OCI-LY7 (cell line): ENCODE data around the gene COPS6. TPM values are rescaled to one million over a fixed set of nuclear protein-coding genes. Genes with fewer than 3 reads are reported as not detected.
A peak's percentile ranks its signal among the peaks of the same experiment; 100 is the strongest.

Experiments
- BruUV-seq: library from RNA; stranded (reverse); fragments of 400-500 nt; replicated peaks from 2 replicates; lab custom pipeline; 2021; lab: Mats Ljungman, UMichigan
- CTCF ChIA-PET: fragments of 300-600 bp; sonication (Branson Sonifier 250); formaldehyde crosslinking; loops from one replicate; lab custom pipeline; 2022; ENCODE audit warnings: antibody characterized with exemption; ENCODE audit not compliant: unreplicated experiment; lab: Charles Lee
- POLR2A ChIA-PET: fragments of 300-600 bp; sonication (Branson Sonifier 250); formaldehyde crosslinking; loops from one replicate; lab custom pipeline; 2022; ENCODE audit warnings: antibody characterized with exemption; lab: Charles Lee
- DNase-seq: peaks from one replicate; pipeline ENCODE4 v3.0.0-alpha.2; 2015; ENCODE audit warnings: low spot score
- H2AFZ ChIP-seq: fragments of 200-600 bp; sonication (generic), shearing (Covaris generic); 2 replicates; pipeline ENCODE4 v1.6.1; 2014; ENCODE audit warnings: mild to moderate bottlenecking, antibody characterized with exemption, low read length, moderate library complexity
- H3K27ac ChIP-seq: fragments of 200-600 bp; sonication (generic); 2 replicates; pipeline ENCODE4 v1.5.1; 2014; ENCODE audit warnings: mixed run types, low read depth, mild to moderate bottlenecking, moderate library complexity, low read length, inconsistent platforms; ENCODE audit not compliant: poor library complexity, severe bottlenecking
- H3K36me3 ChIP-seq: fragments of 200-600 bp; sonication (generic); 2 replicates; pipeline ENCODE4 v1.6.1; 2014; ENCODE audit warnings: mild to moderate bottlenecking, antibody characterized with exemption, low read length, moderate library complexity, mixed read lengths; ENCODE audit not compliant: insufficient read depth
- H3K4me1 ChIP-seq: fragments of 200-600 bp; sonication (generic); 2 replicates; pipeline ENCODE4 v1.5.1; 2014; ENCODE audit warnings: mild to moderate bottlenecking, low read length; ENCODE audit not compliant: insufficient read depth, poor library complexity, severe bottlenecking
- H3K4me2 ChIP-seq: fragments of 200-600 bp; sonication (generic); 2 replicates; pipeline ENCODE4 v1.6.1; 2014; ENCODE audit warnings: mild to moderate bottlenecking, low read length
- H3K4me3 ChIP-seq: fragments of 200-600 bp; sonication (generic); 2 replicates; pipeline ENCODE4 v1.5.1; 2014; ENCODE audit warnings: mild to moderate bottlenecking, low read depth, low read length; ENCODE audit not compliant: poor library complexity, severe bottlenecking
- H3K79me2 ChIP-seq: fragments of 200-600 bp; sonication (generic); 2 replicates; pipeline ENCODE4 v1.6.1; 2016; ENCODE audit warnings: low read depth, mild to moderate bottlenecking, low read length, moderate library complexity, mixed read lengths; ENCODE audit not compliant: insufficient read depth
- H3K9me2 ChIP-seq: fragments of 200-600 bp; sonication (generic); 2 replicates; pipeline ENCODE4 v1.6.1; 2016; ENCODE audit warnings: mild to moderate bottlenecking, low read length, mixed read lengths; ENCODE audit not compliant: insufficient read depth
- H3K9me3 ChIP-seq: fragments of 200-600 bp; sonication (generic); 2 replicates; pipeline ENCODE4 v1.6.1; 2014; ENCODE audit warnings: mild to moderate bottlenecking, mixed run types, low read length, mixed read lengths
- H4K20me1 ChIP-seq: fragments of 200-600 bp; sonication (generic); 2 replicates; pipeline ENCODE4 v1.6.1; 2014; ENCODE audit warnings: mild to moderate bottlenecking, antibody characterized with exemption, low read length, moderate library complexity, mixed read lengths; ENCODE audit not compliant: insufficient read depth
- CTCF ChIP-seq: fragments of 200-600 bp; sonication (generic); conservative IDR thresholded peaks from 2 replicates; pipeline ENCODE4 v1.5.1; 2014; ENCODE audit warnings: mild to moderate bottlenecking, antibody characterized with exemption, low read length, moderate library complexity, mixed read lengths
- EZH2phosphoT487 ChIP-seq: fragments of 200-600 bp; sonication (generic); IDR thresholded peaks from 2 replicates; pipeline ENCODE4 v1.6.1; 2018; ENCODE audit warnings: low read depth, borderline replicate concordance, mild to moderate bottlenecking, mixed run types, antibody characterized with exemption, low read length, moderate library complexity, mixed read lengths
- intact Hi-C: fragments of 100-400 bp; cut with micrococcal nuclease; formaldehyde crosslinking; loops from one replicate; pipeline ENCODE4 v1.10.0; 2022; ENCODE audit not compliant: unreplicated experiment
- total RNA-seq, 2 experiments: library from RNA; depleted of rRNA in 1 of 2; stranded (reverse); fragments of >200 nt in 1 of 2; shearing (Covaris generic) in 1 of 2; gene quantifications; 2 replicates each; pipeline ENCODE4 v1.2.3, GENCODE V29; 2014 to 2022

Gene COPS6
- total RNA-seq, 2 experiments from 2014 or later, result 57.6 to 96.0 TPM

GRCh38 chr7:100079024-100079560, 9.7 kb upstream of the COPS6 start:
- H4K20me1 ChIP-seq, result no peaks in the 10 kb centered on the region
- intact Hi-C loops, result no loop called here
- BruUV-seq, result no TSS peak
- no peak overlapping the region for H2AFZ ChIP-seq
- ChIA-PET POLR2A (interaction anchor here (0.6 to 0.7 kb wide), 2 partner anchors 20 to 26 kb away, joined by 3 to 6 read pairs; no protein-coding TSS in a partner anchor), CTCF (no interaction called here)
- TF ChIP-seq CTCF (no peak), EZH2phosphoT487 (no peak)
- H3K27ac ChIP-seq, result no peak overlapping the region
- peaks cover 35% of the 10 kb centered on the region for H3K36me3 ChIP-seq
- no peaks in the 10 kb centered on the region for H3K9me2 ChIP-seq
- peaks cover 22% of the 10 kb centered on the region for H3K4me1 ChIP-seq
- H3K79me2 ChIP-seq, result peaks cover 11% of the 10 kb centered on the region; the same call in 1 of the 2 replicates
- no peak overlapping the region for H3K4me2 ChIP-seq
- H3K9me3 ChIP-seq, result no peaks in the 10 kb centered on the region
- no peak overlapping the region for H3K4me3 ChIP-seq
- no peak for DNase-seq

- BruUV-seq, result TSS peak; percentile 73
- Histone ChIP-seq H3K9me3 (no peaks in the 10 kb centered on the region), H3K4me3 (peak overlapping the region; percentile 73), H4K20me1 (no peaks in the 10 kb centered on the region), H3K79me2 (peaks cover 11% of the 10 kb centered on the region; the same call in 1 of the 2 replicates), H3K9me2 (no peaks in the 10 kb centered on the region), H3K4me1 (peaks cover 22% of the 10 kb centered on the region), H3K36me3 (peaks cover 16% of the 10 kb centered on the region; the same call in 1 of the 2 replicates), H3K4me2 (peak overlapping the region; percentile 80), H2AFZ (peak overlapping the region; percentile 0; the same call in 1 of the 2 replicates), H3K27ac (peak overlapping the region; percentile 3)
- ChIA-PET POLR2A (interaction anchor here (0.7 to 1.1 kb wide), 2 partner anchors 65 to 456 kb away, joined by 3 read pairs; no protein-coding TSS in a partner anchor), CTCF (no interaction called here)
- peak; percentile 19 for DNase-seq
- intact Hi-C loops, result loop anchor here (1.0 to 10.0 kb wide), 4 partner anchors 32 to 804 kb away; partner anchors contain the start of genes MBLAC1, UFSP1 and ZSCAN21
- TF ChIP-seq EZH2phosphoT487, result no peak
- TF ChIP-seq CTCF, result no peak
Measured at GRCh38 chr7:100080907-100081534, 7.7 kb upstream of the COPS6 start.
